Activated CD8-positive, alpha-beta memory T cell treated with anti-CD3 and anti-CD28 coated beads for 24 hours (primary cell): ENCODE data around the gene FAT1.

Experiments used
- DNase-seq: peaks from one replicate; pipeline ENCODE4 v3.0.0-alpha.2; 2020

FAT1 gene

DNA sequence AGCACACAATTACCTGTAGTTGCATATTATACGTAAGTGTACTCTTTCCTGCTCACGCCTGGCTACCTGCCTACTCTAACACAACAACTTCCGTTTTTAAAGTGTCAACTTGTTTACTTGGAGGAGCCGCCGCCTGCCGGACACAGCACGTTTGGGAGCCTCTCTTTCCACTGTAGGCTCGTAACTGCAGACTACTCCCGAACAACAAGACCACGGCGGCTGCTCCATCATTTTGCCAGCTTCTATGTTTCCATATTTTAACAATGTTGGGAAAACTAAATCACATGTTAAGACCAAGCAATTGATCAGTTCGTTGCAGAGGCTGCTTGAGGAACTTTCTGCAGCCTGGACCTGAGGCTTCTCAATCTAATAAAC is 169.1 kb downstream of the FAT1 start:
- no peak for DNase-seq

DNA sequence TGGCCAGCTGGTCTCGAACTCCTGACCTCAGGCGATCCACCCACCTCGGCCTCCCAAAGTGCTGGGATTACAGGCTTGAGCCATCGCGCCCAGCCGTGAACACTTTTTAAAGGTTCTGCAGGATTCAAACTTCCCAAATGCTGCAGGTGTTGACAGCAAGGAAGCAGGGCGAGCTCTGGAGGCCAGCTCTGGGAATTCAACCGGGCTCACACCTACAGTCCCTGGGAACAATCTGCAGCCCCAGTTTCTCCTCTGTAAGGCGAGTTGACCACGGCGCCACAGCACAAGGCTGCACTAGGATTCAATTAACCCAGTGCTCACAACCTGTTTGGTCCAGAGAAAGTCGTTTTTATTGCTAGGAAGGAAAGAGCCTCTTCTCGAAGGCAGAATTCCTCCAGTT is 169.9 kb downstream of the FAT1 start:
- DNase-seq: no peak

DNA sequence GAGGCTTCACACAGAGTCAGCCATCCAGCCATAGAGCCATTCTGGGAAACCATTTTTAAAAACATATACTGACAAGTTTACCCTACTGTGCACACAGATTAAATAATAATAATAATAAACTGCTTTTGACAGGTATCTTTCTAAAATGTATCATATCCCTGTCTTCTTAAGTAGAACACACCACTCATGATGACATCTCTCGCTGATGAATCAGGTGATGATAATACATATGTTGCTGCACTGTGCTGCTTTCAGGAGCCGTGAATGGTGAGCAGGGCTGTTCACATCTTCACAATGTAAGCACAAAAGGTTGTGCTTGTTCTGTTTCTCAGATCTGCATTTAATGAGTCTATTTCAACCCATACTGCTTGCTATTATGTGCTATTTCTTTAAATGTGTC is 171.8 kb downstream of the FAT1 start:
- DNase-seq: no peak

DNA sequence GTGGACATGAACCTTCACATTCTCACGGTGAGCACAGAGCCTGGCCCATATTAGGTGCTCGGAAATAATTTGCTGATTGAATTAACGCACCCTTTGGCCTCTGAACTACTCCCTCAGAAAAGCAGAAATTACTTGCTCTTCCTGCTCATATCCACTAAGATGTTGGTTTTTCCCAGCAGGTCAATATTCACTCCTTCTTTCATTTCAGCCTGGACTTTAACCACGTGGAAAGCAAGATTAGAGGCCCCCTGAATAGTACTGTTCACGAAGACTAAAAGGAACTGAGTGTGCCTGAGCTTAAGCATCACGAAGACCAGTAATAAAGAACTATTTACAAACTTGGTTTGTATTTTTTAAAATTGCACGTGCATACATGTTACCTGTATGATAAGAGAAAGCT is 178.2 kb downstream of the FAT1 start:
- no peak for DNase-seq

DNA sequence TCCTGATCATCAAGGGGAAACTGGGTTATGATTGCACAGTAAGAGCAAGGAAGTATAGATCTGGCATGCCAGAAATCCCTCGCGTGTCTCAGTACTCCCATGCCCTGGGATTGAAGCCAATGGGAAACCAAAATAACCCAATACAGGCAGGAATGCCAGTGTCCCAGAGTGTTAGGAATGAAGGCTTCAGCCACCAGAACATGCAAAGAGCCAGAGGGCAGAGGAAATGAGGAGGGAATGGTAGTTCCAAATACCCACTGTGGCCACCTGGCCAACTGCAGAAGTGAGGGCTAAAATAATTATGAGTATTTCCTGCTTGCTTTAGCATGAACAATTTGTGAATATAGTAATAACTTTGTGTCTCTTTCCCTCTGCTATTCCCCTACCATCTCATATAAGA is 180.4 kb downstream of the FAT1 start:
- DNase-seq: no peak

DNA sequence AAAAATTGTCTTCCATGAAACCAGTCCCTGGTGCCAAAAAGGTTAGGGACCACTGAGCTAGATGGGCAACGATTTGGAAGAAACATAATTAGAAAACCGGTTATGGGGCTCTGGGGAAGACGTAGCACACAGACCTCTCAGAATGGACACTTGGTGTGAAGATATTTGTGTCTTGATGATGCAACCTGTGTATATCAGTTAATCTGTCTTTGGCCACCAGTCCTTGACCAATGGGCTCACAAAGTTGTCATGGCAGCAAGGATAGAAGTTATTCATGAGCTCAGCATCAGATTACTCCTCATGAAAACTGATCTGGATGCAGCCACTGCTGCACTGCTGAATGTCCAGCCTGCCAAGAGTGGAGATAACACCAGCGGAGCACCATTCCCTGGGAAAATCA is 181.9 kb downstream of the FAT1 start:
- no peak for DNase-seq

DNA sequence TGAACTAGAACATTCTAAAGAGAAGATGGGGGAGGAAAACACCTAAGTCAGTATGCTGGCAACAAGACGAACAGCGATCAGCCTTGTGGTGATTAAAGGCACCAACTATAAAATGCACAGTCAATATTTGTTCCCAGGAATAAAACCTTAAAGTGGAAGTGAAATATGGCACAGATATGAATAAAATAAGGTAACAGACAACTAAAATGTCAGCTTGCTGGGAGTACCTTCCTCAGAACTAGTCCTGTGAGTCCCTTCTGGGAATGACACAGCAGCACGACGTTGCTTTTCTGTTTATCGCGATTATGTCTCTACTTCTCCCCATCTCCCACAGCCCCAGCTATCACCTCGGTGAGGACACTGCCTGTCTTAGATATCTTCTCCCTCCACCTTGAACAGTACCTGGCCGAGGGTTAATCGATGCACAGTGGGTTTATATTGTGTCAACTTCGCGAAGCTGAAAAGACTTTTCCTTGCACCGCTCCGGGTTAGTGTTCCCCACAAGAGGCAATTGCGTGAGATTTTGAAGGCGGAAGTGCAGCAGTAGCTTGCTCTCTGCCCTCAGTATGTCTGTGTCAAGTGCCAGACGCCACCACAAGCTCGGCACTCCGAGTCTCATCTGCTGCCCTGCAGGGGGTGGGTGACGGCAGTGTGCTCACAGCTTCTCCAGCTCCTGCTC is 185.7 kb downstream of the FAT1 start:
- no peak for DNase-seq
